Fibroblast of skin of left quadriceps (primary cell): ENCODE data around the gene ZFP30.
"Not testable (repeated sequence)": the region's sequence is repeated elsewhere in the genome, so short reads cannot be mapped to it uniquely, and the experiment has no call there.

Experiments
- DNase-seq, 2 experiments: peaks; one replicate each; pipeline ENCODE4 v3.0.0-alpha.2; 2013; ENCODE audit warnings: low read depth in 2 of 2

ZFP30 gene

GRCh38 chr19:37655301-37655688, at the start of gene ZFP30:
ZFP30 (minus strand) TSS chr19:37655465; CDS start chr19:37647822, 7,643 bp downstream.
- peak; percentile 53 to 63 for DNase-seq

- DNase-seq, result no peak
Measured at GRCh38 chr19:37699057-37699456, 43.8 kb upstream of the ZFP30 start.

GRCh38 chr19:37698216-37698615, 43.0 kb upstream of the ZFP30 start:
- DNase-seq, result no peak

- no peak for DNase-seq
Measured at GRCh38 chr19:37695144-37695899, 40.1 kb upstream of the ZFP30 start.

GRCh38 chr19:37692956-37693620, 37.8 kb upstream of the ZFP30 start:
- DNase-seq, result no peak

GRCh38 chr19:37691881-37692504, 36.7 kb upstream of the ZFP30 start:
- peak; percentile 48 to 54 for DNase-seq

- no peak for DNase-seq
Measured at GRCh38 chr19:37683520-37683919, 28.3 kb upstream of the ZFP30 start.

GRCh38 chr19:37669450-37669914, 14.2 kb upstream of the ZFP30 start:
- DNase-seq, result no peak

- DNase-seq, result not testable (repeated sequence)
Measured at GRCh38 chr19:37657157-37657556, 1.9 kb upstream of the ZFP30 start.

GRCh38 chr19:37655689-37656371, 565 bp upstream of the ZFP30 start:
- peak; percentile 48 to 55 for DNase-seq

- DNase-seq, result peak; percentile 1 to 10
Measured at GRCh38 chr19:37654629-37655300, 500 bp downstream of the ZFP30 start.

- no peak for DNase-seq
Measured at GRCh38 chr19:37654118-37654517, 1.1 kb downstream of the ZFP30 start.

GRCh38 chr19:37635076-37636056, 19.9 kb downstream of the ZFP30 start:
- no peak for DNase-seq

- no peak for DNase-seq
Measured at GRCh38 chr19:37594982-37595382, 60.3 kb downstream of the ZFP30 start.

- peak; percentile 72 to 74 for DNase-seq
Measured at GRCh38 chr19:37594304-37594981, 60.8 kb downstream of the ZFP30 start, which contains the start of the genes ZNF540 and ZNF571. ZNF540 (plus strand) TSS chr19:37594876; CDS start chr19:37598448, 3,572 bp downstream. ZNF571 (minus strand) TSS chr19:37594792; CDS start chr19:37586676, 8,116 bp downstream.

GRCh38 chr19:37593996-37594303, 61.3 kb downstream of the ZFP30 start:
- no peak for DNase-seq

- DNase-seq, result no peak
Measured at GRCh38 chr19:37583340-37583739, 71.9 kb downstream of the ZFP30 start.

GRCh38 chr19:37572203-37572602, 83.1 kb downstream of the ZFP30 start:
- no peak for DNase-seq

GRCh38 chr19:37565370-37565669, 89.9 kb downstream of the ZFP30 start:
- DNase-seq, result no peak
